IMR-90 (cell line): ENCODE data around the gene KYNU. TPM values are rescaled to one million over a fixed set of nuclear protein-coding genes. Genes with fewer than 3 reads are reported as not detected.

Experiments
- ATAC-seq: fragments of 200-7000 bp; cut with Tn5 transposase; 2 replicates; pipeline ENCODE4 v1.9.1; 2020; ENCODE audit warnings: low read depth, mild to moderate bottlenecking, moderate library complexity
- BruUV-seq: library from RNA; stranded (reverse); fragments of 400-500 nt; replicated peaks from 2 replicates; lab custom pipeline; 2021; lab: Mats Ljungman, UMichigan
- CTCF ChIA-PET: fragments of 300-600 bp; formaldehyde crosslinking; extraction: SDS; loops from one replicate; lab custom pipeline; 2021; ENCODE audit warnings: antibody characterized with exemption; lab: Yijun Ruan, JAX
- POLR2A ChIA-PET: fragments of 300-600 bp; sonication (Branson Sonifier 250); formaldehyde crosslinking; loops from one replicate; lab custom pipeline; 2022; ENCODE audit warnings: antibody characterized with exemption; ENCODE audit not compliant: unreplicated experiment; lab: Charles Lee
- DNase-seq: peaks from one replicate; pipeline ENCODE4 v3.0.0; 2013
- H2AFZ ChIP-seq: replicated peaks from 2 replicates; pipeline ENCODE3; 2013; ENCODE audit warnings: low read length, mild to moderate bottlenecking; ENCODE audit not compliant: poor library complexity
- H2AK5ac ChIP-seq: 2 replicates; pipeline ENCODE4 v1.6.1; 2013; ENCODE audit warnings: low read depth, low read length, inconsistent platforms
- H2AK9ac ChIP-seq: replicated peaks from 2 replicates; pipeline ENCODE3; 2013; ENCODE audit warnings: mild to moderate bottlenecking, low read depth, low read length, moderate library complexity; ENCODE audit not compliant: poor library complexity
- H2BK120ac ChIP-seq: 2 replicates; pipeline ENCODE4 v1.6.1; 2013; ENCODE audit warnings: low read depth, low read length, inconsistent platforms
- H2BK15ac ChIP-seq: 3 replicates; pipeline ENCODE4 v1.6.1; 2013; ENCODE audit warnings: low read depth, low read length, inconsistent platforms
- H2BK20ac ChIP-seq: 2 replicates; pipeline ENCODE4 v1.6.1; 2013; ENCODE audit warnings: low read depth, mild to moderate bottlenecking, inconsistent platforms, low read length, moderate library complexity
- H2BK5ac ChIP-seq: 2 replicates; pipeline ENCODE4 v1.6.1; 2013; ENCODE audit warnings: mild to moderate bottlenecking, low read depth, low read length, inconsistent platforms; ENCODE audit not compliant: poor library complexity, severe bottlenecking
- H3K14ac ChIP-seq: replicated peaks from 2 replicates; pipeline ENCODE4 v1.6.1; 2013; ENCODE audit warnings: low read depth, low read length, inconsistent platforms
- H3K18ac ChIP-seq: 2 replicates; pipeline ENCODE4 v1.6.1; 2013; ENCODE audit warnings: low read depth, low read length, control low read depth
- H3K23ac ChIP-seq: 2 replicates; pipeline ENCODE4 v1.6.1; 2013; ENCODE audit warnings: low read depth, low read length, inconsistent platforms
- H3K27ac ChIP-seq: 2 replicates; pipeline ENCODE4 v1.5.1; 2013; ENCODE audit warnings: mild to moderate bottlenecking, control low read depth, low read length; ENCODE audit not compliant: insufficient read depth
- H3K27me3 ChIP-seq: 2 replicates; pipeline ENCODE4 v1.6.1; 2013; ENCODE audit warnings: low read length; ENCODE audit not compliant: control insufficient read depth, insufficient read depth
- H3K36me3 ChIP-seq: 2 replicates; pipeline ENCODE4 v1.6.1; 2013; ENCODE audit warnings: low read length, mixed read lengths; ENCODE audit not compliant: control insufficient read depth, insufficient read depth
- H3K4ac ChIP-seq: 2 replicates; pipeline ENCODE4 v1.6.1; 2013; ENCODE audit warnings: low read depth, low read length, inconsistent platforms
- H3K4me1 ChIP-seq: 2 replicates; pipeline ENCODE4 v1.6.1; 2013; ENCODE audit warnings: low read length, mixed read lengths; ENCODE audit not compliant: control insufficient read depth, insufficient read depth
- H3K4me2 ChIP-seq: 2 replicates; pipeline ENCODE4 v1.6.1; 2013; ENCODE audit warnings: low read depth, mild to moderate bottlenecking, control low read depth, low read length, moderate library complexity
- H3K4me3 ChIP-seq: 2 replicates; pipeline ENCODE4 v1.5.1; 2013; ENCODE audit warnings: low read depth, mild to moderate bottlenecking, control low read depth, low read length, moderate library complexity; ENCODE audit not compliant: insufficient read depth
- H3K56ac ChIP-seq: 2 replicates; pipeline ENCODE4 v1.6.1; 2013; ENCODE audit warnings: low read length, inconsistent platforms; ENCODE audit not compliant: insufficient read depth; ENCODE audit errors: extremely low read depth
- H3K79me1 ChIP-seq, 2 experiments: 2 replicates each; pipeline ENCODE4 v1.6.1; 2013; ENCODE audit warnings: low read length in 2 of 2, inconsistent platforms in 1 of 2, low read depth in 1 of 2
- H3K9ac ChIP-seq: 2 replicates; pipeline ENCODE4 v1.6.1; 2013; ENCODE audit warnings: low read depth, low read length, control low read depth
- H3K9me1 ChIP-seq: 2 replicates; pipeline ENCODE4 v1.6.1; 2013; ENCODE audit warnings: low read length, inconsistent platforms; ENCODE audit not compliant: insufficient read depth
- H3K9me3 ChIP-seq: 2 replicates; pipeline ENCODE4 v1.6.1; 2013; ENCODE audit warnings: low read length; ENCODE audit not compliant: control insufficient read depth, insufficient read depth
- H4K20me1 ChIP-seq: 2 replicates; pipeline ENCODE4 v1.6.1; 2013; ENCODE audit warnings: low read length, inconsistent platforms; ENCODE audit not compliant: insufficient read depth
- H4K5ac ChIP-seq: 2 replicates; pipeline ENCODE4 v1.6.1; 2013; ENCODE audit warnings: mild to moderate bottlenecking, low read depth, low read length, control low read depth
- H4K8ac ChIP-seq, 2 experiments: 2 replicates each; pipeline ENCODE4 v1.6.1; 2013; ENCODE audit warnings: low read depth in 2 of 2, low read length in 2 of 2, control low read depth in 1 of 2, inconsistent platforms in 1 of 2
- H4K91ac ChIP-seq: 2 replicates; pipeline ENCODE4 v1.6.1; 2013; ENCODE audit warnings: low read depth, low read length, inconsistent platforms; ENCODE audit not compliant: insufficient read depth
- BHLHE40 ChIP-seq: fragments of 150-350 bp; IDR thresholded peaks from 2 replicates; pipeline ENCODE4 v1.6.1; 2016; ENCODE audit warnings: mild to moderate bottlenecking, low read depth, low read length
- CEBPB ChIP-seq: IDR thresholded peaks from 2 replicates; pipeline ENCODE4 v1.6.1; 2012; ENCODE audit warnings: low read depth, low read length, improper control_type of control experiment
- CHD1 ChIP-seq: IDR thresholded peaks from 2 replicates; pipeline ENCODE4 v1.6.1; 2012; ENCODE audit warnings: low read depth, low read length, improper control_type of control experiment
- CTCF ChIP-seq: conservative IDR thresholded peaks from 2 replicates; pipeline ENCODE4 v1.5.1; 2012; ENCODE audit warnings: mild to moderate bottlenecking, low read depth, low read length, improper control_type of control experiment
- ELK1 ChIP-seq: fragments of 150-350 bp; IDR thresholded peaks from 2 replicates; pipeline ENCODE4 v1.6.1; 2016; ENCODE audit warnings: low read depth, mild to moderate bottlenecking, low read length, moderate library complexity, borderline replicate concordance
- FOS ChIP-seq: fragments of 150-350 bp; IDR thresholded peaks from 2 replicates; pipeline ENCODE4 v1.6.1; 2016; ENCODE audit warnings: low read depth, low read length
- MAFK ChIP-seq: IDR thresholded peaks from 2 replicates; pipeline ENCODE4 v1.6.1; 2012; ENCODE audit warnings: low read depth, low read length, improper control_type of control experiment
- MAZ ChIP-seq: IDR thresholded peaks from 2 replicates; pipeline ENCODE4 v1.6.1; 2012; ENCODE audit warnings: low read depth, mild to moderate bottlenecking, low read length, improper control_type of control experiment, moderate library complexity, borderline replicate concordance
- MXI1 ChIP-seq: IDR thresholded peaks from 2 replicates; pipeline ENCODE4 v1.6.1; 2012; ENCODE audit warnings: low read depth, mild to moderate bottlenecking, low read length, moderate library complexity, borderline replicate concordance
- NFE2L2 ChIP-seq: fragments of 150-350 bp; IDR thresholded peaks from 2 replicates; pipeline ENCODE4 v1.6.1; 2016; ENCODE audit warnings: low read depth, mild to moderate bottlenecking, low read length
- POLR2A ChIP-seq: IDR thresholded peaks from 2 replicates; pipeline ENCODE4 v1.6.1; 2012; ENCODE audit warnings: mild to moderate bottlenecking, low read depth, low read length
- RAD21 ChIP-seq: IDR thresholded peaks from 2 replicates; pipeline ENCODE4 v1.6.1; 2012; ENCODE audit warnings: low read length, improper control_type of control experiment
- RCOR1 ChIP-seq: IDR thresholded peaks from 2 replicates; pipeline ENCODE4 v1.6.1; 2012; ENCODE audit warnings: mild to moderate bottlenecking, low read length, improper control_type of control experiment; ENCODE audit not compliant: insufficient replicate concordance
- RFX5 ChIP-seq: IDR thresholded peaks from 2 replicates; pipeline ENCODE4 v1.8.0; 2012; ENCODE audit warnings: low read depth, mild to moderate bottlenecking, low read length, moderate library complexity
- SMC3 ChIP-seq: fragments of 150-350 bp; IDR thresholded peaks from 2 replicates; pipeline ENCODE4 v1.6.1; 2016; ENCODE audit warnings: low read depth, mild to moderate bottlenecking, antibody characterized with exemption, low read length, moderate library complexity
- USF2 ChIP-seq: fragments of 150-350 bp; IDR thresholded peaks from 2 replicates; pipeline ENCODE4 v1.6.1; 2017; ENCODE audit warnings: mild to moderate bottlenecking, antibody characterized with exemption, low read length, low read depth
- WGBS, 2 experiments: methylation state at CpG; one replicate each; pipeline versions ENCODE4 v1.1.5 to v1.1.7; 2013; ENCODE audit warnings: missing lambda C conversion rate in 2 of 2; ENCODE audit not compliant: insufficient read length in 1 of 2; ENCODE audit errors: extremely low coverage in 2 of 2; 5-methylcytosine and 5-hydroxymethylcytosine counted together
- dilution Hi-C: fragments of 300-500 bp; cut with HindIII; formaldehyde crosslinking; loops from one replicate; pipeline ENCODE4 v1.14.3; 2018; ENCODE audit warnings: low sequenced_read_pairs; ENCODE audit not compliant: unreplicated experiment
- in situ Hi-C: fragments of 300-500 bp; cut with MboI; formaldehyde crosslinking; loops from 3 replicates; pipeline ENCODE4 v1.14.3; 2019; ENCODE audit warnings: low sequenced_read_pairs, inconsistent platforms, mixed read lengths
- intact Hi-C: fragments of 100-400 bp; cut with micrococcal nuclease; formaldehyde crosslinking; loops from 2 replicates; pipeline ENCODE4 v1.10.0; 2022
- polyA plus RNA-seq, 3 experiments: library from polyadenylated mRNA; depleted of rRNA; stranded (reverse); fragments of >200 nt; gene quantifications; 2 replicates each; pipeline ENCODE4 v1.2.3, GENCODE V29; 2012; ENCODE audit warnings: low replicate concordance in 1 of 3
- total RNA-seq: library from RNA; depleted of rRNA; stranded (reverse); fragments of >200 nt; gene quantifications from 2 replicates; pipeline ENCODE4 v1.2.3, GENCODE V29; 2012

Gene KYNU
- total and polyA plus RNA-seq, 2 of the 4 experiments (the other 2 are of a cell fraction), result 0.75 to 2.9 TPM

GRCh38 chr2:143081616-143082015 lies 204.2 kb downstream of the KYNU start:
- TF ChIP-seq ELK1, result no peak
- TF ChIP-seq USF2, result no peak
- no peak for TF ChIP-seq CHD1
- TF ChIP-seq CTCF, result no peak
- no peak for TF ChIP-seq CEBPB
- TF ChIP-seq SMC3, result no peak
- no peak for TF ChIP-seq RFX5
- no peak for TF ChIP-seq NFE2L2
- no peak for TF ChIP-seq RCOR1
- no peak for TF ChIP-seq POLR2A
- no peak for TF ChIP-seq RAD21
- no peak for TF ChIP-seq MXI1
- no peak for TF ChIP-seq FOS
- no peak for TF ChIP-seq BHLHE40
- TF ChIP-seq MAZ, result no peak
- TF ChIP-seq MAFK, result no peak
- ChIA-PET POLR2A (no interaction called here), CTCF (interaction anchor here (0.6 kb wide), 2 partner anchors 44 to 618 kb away, joined by 3 read pairs; no protein-coding TSS in a partner anchor)
- no peaks in the 10 kb centered on the region for H3K27me3 ChIP-seq
- no peak overlapping the region for H4K8ac ChIP-seq
- H3K23ac ChIP-seq, result no peak overlapping the region
- H3K27ac ChIP-seq, result no peak overlapping the region
- no TSS peak for BruUV-seq
- no peak overlapping the region for H3K14ac ChIP-seq
- no peak overlapping the region for H3K56ac ChIP-seq
- in situ Hi-C loops, result no loop called here
- H3K36me3 ChIP-seq, result no peaks in the 10 kb centered on the region
- no peaks in the 10 kb centered on the region for H4K20me1 ChIP-seq
- no peak overlapping the region for H2BK15ac ChIP-seq
- H2AK5ac ChIP-seq, result no peak overlapping the region
- H2AK9ac ChIP-seq, result no peak overlapping the region
- no peak overlapping the region for H2BK5ac ChIP-seq
- intact Hi-C loops, result no loop called here
- H3K4ac ChIP-seq, result no peak overlapping the region
- dilution Hi-C loops, result no loop called here
- no peak overlapping the region for H2BK120ac ChIP-seq
- no peaks in the 10 kb centered on the region for H3K9me1 ChIP-seq
- H2BK20ac ChIP-seq, result no peak overlapping the region
- peaks cover 3% of the 10 kb centered on the region; the same call in 1 of the 2 replicates for H3K9me3 ChIP-seq
- no peak overlapping the region for H3K9ac ChIP-seq
- no peak overlapping the region for H3K4me2 ChIP-seq
- H4K5ac ChIP-seq, result no peak overlapping the region
- no peak overlapping the region for H3K4me3 ChIP-seq
- H2AFZ ChIP-seq, result no peak overlapping the region
- no CpG with 5 or more reads among the region's 1 CpG for WGBS, 2 experiments
- H4K91ac ChIP-seq, result no peak overlapping the region
- H3K79me1 ChIP-seq, result no peaks in the 10 kb centered on the region
- ATAC-seq, result no peak
- H3K4me1 ChIP-seq, result peaks cover 2% of the 10 kb centered on the region; the same call in 1 of the 2 replicates
- no peak for DNase-seq
- no peak overlapping the region for H3K18ac ChIP-seq
